ENCODE results near the gene NOTCH1.

GRCh38 chr9:136492978-136493522, 52.8 kb downstream of the NOTCH1 start:
- TF ChIP-seq, protein P1, sequence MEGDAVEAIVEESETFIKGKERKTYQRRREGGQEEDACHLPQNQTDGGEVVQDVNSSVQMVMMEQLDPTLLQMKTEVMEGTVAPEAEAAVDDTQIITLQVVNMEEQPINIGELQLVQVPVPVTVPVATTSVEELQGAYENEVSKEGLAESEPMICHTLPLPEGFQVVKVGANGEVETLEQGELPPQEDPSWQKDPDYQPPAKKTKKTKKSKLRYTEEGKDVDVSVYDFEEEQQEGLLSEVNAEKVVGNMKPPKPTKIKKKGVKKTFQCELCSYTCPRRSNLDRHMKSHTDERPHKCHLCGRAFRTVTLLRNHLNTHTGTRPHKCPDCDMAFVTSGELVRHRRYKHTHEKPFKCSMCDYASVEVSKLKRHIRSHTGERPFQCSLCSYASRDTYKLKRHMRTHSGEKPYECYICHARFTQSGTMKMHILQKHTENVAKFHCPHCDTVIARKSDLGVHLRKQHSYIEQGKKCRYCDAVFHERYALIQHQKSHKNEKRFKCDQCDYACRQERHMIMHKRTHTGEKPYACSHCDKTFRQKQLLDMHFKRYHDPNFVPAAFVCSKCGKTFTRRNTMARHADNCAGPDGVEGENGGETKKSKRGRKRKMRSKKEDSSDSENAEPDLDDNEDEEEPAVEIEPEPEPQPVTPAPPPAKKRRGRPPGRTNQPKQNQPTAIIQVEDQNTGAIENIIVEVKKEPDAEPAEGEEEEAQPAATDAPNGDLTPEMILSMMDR (IDR thresholded peaks at IDR 0.05; ENCODE audit: insufficient read depth, low read length) = no peak
- TF ChIP-seq GABPA (IDR thresholded peaks at IDR 0.05; ENCODE audit: low read depth) (no peak), REST (IDR thresholded peaks at IDR 0.05; ENCODE audit: insufficient replicate concordance, low read depth) (no peak)

Measured in HL-60 (cell line).